GM18951 (cell line): ENCODE measurements around the gene OCSTAMP.

ENCODE experiments used
- POLR2A ChIP-seq: IDR thresholded peaks from 4 replicates; pipeline ENCODE4 v1.6.1; 2011; ENCODE audit warnings: mild to moderate bottlenecking; ENCODE audit not compliant: insufficient read length, insufficient read depth; ENCODE audit errors: extremely low read depth
- in situ Hi-C: fragments of 300-500 bp; cut with MboI; formaldehyde crosslinking; loops from one replicate; pipeline ENCODE4 v1.12.0; 2022; ENCODE audit warnings: low sequenced_read_pairs, mixed read lengths, inconsistent platforms; ENCODE audit not compliant: unreplicated experiment

Gene OCSTAMP

GRCh38 chr20:46544576-46544975, 5.9 kb downstream of the OCSTAMP start:
- in situ Hi-C loops, result no loop called here
- no peak for TF ChIP-seq POLR2A

GRCh38 chr20:46543959-46544358, 6.5 kb downstream of the OCSTAMP start:
- in situ Hi-C loops, result no loop called here
- TF ChIP-seq POLR2A, result no peak

- TF ChIP-seq POLR2A, result no peak
- in situ Hi-C loops, result no loop called here
Measured at GRCh38 chr20:46543033-46543432, 7.4 kb downstream of the OCSTAMP start.

GRCh38 chr20:46541229-46541935, 9.1 kb downstream of the OCSTAMP start:
- no peak for TF ChIP-seq POLR2A
- in situ Hi-C loops, result no loop called here

- in situ Hi-C loops, result no loop called here
- no peak for TF ChIP-seq POLR2A
Measured at GRCh38 chr20:46539113-46539512, 11.3 kb downstream of the OCSTAMP start.

GRCh38 chr20:46530640-46531039, 19.8 kb downstream of the OCSTAMP start:
- no peak for TF ChIP-seq POLR2A
- in situ Hi-C loops, result no loop called here

GRCh38 chr20:46523696-46524328, 26.6 kb downstream of the OCSTAMP start:
- in situ Hi-C loops, result loop anchor here (10.0 kb wide), 1 partner anchor 161 kb away; the partner anchor contains the start of gene TP53RK
- TF ChIP-seq POLR2A, result no peak

GRCh38 chr20:46523108-46523507, 27.3 kb downstream of the OCSTAMP start:
- no peak for TF ChIP-seq POLR2A
- in situ Hi-C loops, result loop anchor here (10.0 kb wide), 1 partner anchor 162 kb away; the partner anchor contains the start of gene TP53RK

GRCh38 chr20:46520976-46521579, 29.4 kb downstream of the OCSTAMP start:
- no peak for TF ChIP-seq POLR2A
- in situ Hi-C loops, result loop anchor here (10.0 kb wide), 1 partner anchor 164 kb away; the partner anchor contains the start of gene TP53RK

- in situ Hi-C loops, result loop anchor here (10.0 kb wide), 1 partner anchor 164 kb away; the partner anchor contains the start of gene TP53RK
- no peak for TF ChIP-seq POLR2A
Measured at GRCh38 chr20:46520540-46520939, 29.9 kb downstream of the OCSTAMP start.

- no peak for TF ChIP-seq POLR2A
- in situ Hi-C loops, result loop anchor here (10.0 kb wide), 1 partner anchor 165 kb away; the partner anchor contains the start of gene TP53RK
Measured at GRCh38 chr20:46519471-46520068, 30.9 kb downstream of the OCSTAMP start.

GRCh38 chr20:46512943-46513844, 37.3 kb downstream of the OCSTAMP start, which contains the start of gene ZNF334:
Gene ZNF334, minus strand, starts transcription at chr20:46513559. Its CDS starts 1,457 bp downstream, at chr20:46512102.
- in situ Hi-C loops, result no loop called here
- peak; percentile 53 for TF ChIP-seq POLR2A
